BJ (cell line): ENCODE results near the gene KCNG2. TPM values are rescaled to one million over a fixed set of nuclear protein-coding genes. Genes with fewer than 3 reads are reported as not detected.

ENCODE experiments used
- CTCF ChIA-PET: fragments of 350-600 bp; formaldehyde crosslinking; extraction: SDS; loops from one replicate; lab custom pipeline; 2021; ENCODE audit warnings: antibody characterized with exemption, inconsistent platforms; lab: Yijun Ruan, JAX
- POLR2A ChIA-PET: fragments of 300-600 bp; sonication (Branson Sonifier 250); formaldehyde crosslinking; extraction: SDS; loops from one replicate; lab custom pipeline; 2021; ENCODE audit warnings: antibody characterized with exemption; lab: Charles Lee
- DNase-seq: peaks from one replicate; pipeline ENCODE4 v3.0.0-alpha.2; 2011; ENCODE audit warnings: low read depth
- H3K27me3 ChIP-seq: 2 replicates; pipeline ENCODE4 v1.6.0; 2011; ENCODE audit warnings: low read length; ENCODE audit not compliant: control insufficient read depth, insufficient read depth
- H3K36me3 ChIP-seq: 2 replicates; pipeline ENCODE4 v1.5.1; 2011; ENCODE audit warnings: low read length; ENCODE audit not compliant: control insufficient read depth, insufficient read depth
- H3K4me3 ChIP-seq: 2 replicates; pipeline ENCODE4 v1.5.1; 2011; ENCODE audit warnings: low read depth, mild to moderate bottlenecking, control low read depth, low read length
- CTCF ChIP-seq: IDR thresholded peaks from 2 replicates; pipeline ENCODE4 v1.5.1; 2011; ENCODE audit warnings: low read depth, mild to moderate bottlenecking, control low read depth, inconsistent platforms, low read length, moderate library complexity; ENCODE audit not compliant: insufficient read depth
- polyA plus RNA-seq: library from polyadenylated mRNA; depleted of rRNA; stranded (reverse); fragments of >200 nt; gene quantifications from 2 replicates; pipeline ENCODE4 v1.2.3, GENCODE V29; 2011

The KCNG2 gene
- polyA plus RNA-seq, 1 experiment: not detected

GRCh38 chr18:79868811-79869541, 71.2 kb downstream of the KCNG2 start:
- ChIA-PET CTCF (no interaction called here), POLR2A (no interaction called here)
- Histone ChIP-seq H3K4me3 (no peak overlapping the region), H3K36me3 (no peaks in the 10 kb centered on the region), H3K27me3 (no peaks in the 10 kb centered on the region)
- no peak for DNase-seq
- no peak for TF ChIP-seq CTCF

GRCh38 chr18:79869591-79870300, 72.0 kb downstream of the KCNG2 start:
- POLR2A ChIA-PET: no interaction called here
- no peak for DNase-seq
- Histone ChIP-seq H3K27me3 (no peaks in the 10 kb centered on the region), H3K4me3 (no peak overlapping the region), H3K36me3 (no peaks in the 10 kb centered on the region)
- TF ChIP-seq CTCF: no peak
- CTCF ChIA-PET: no interaction called here

GRCh38 chr18:79870301-79871025, 72.7 kb downstream of the KCNG2 start:
- H3K27me3 ChIP-seq: no peaks in the 10 kb centered on the region
- H3K36me3 ChIP-seq: no peaks in the 10 kb centered on the region
- DNase-seq: no peak
- TF ChIP-seq CTCF: no peak
- ChIA-PET POLR2A (no interaction called here), CTCF (no interaction called here)
- no peak overlapping the region for H3K4me3 ChIP-seq

- no peak for TF ChIP-seq CTCF
- H3K36me3 ChIP-seq: no peaks in the 10 kb centered on the region
- CTCF ChIA-PET: no interaction called here
These were observed 73.3 kb downstream of the KCNG2 start for GRCh38 chr18:79871026-79871390.

GRCh38 chr18:79871481-79872091, 73.8 kb downstream of the KCNG2 start:
- CTCF ChIA-PET: no interaction called here
- no peak for DNase-seq
- H3K4me3 ChIP-seq: no peak overlapping the region
- TF ChIP-seq CTCF: no peak
- no peaks in the 10 kb centered on the region for H3K27me3 ChIP-seq
- POLR2A ChIA-PET: no interaction called here
- no peaks in the 10 kb centered on the region for H3K36me3 ChIP-seq

More at GRCh38 chr18:79871026-79871390, 73.3 kb downstream of the KCNG2 start:
- POLR2A ChIA-PET: no interaction called here
- DNase-seq: no peak
- no peaks in the 10 kb centered on the region for H3K27me3 ChIP-seq
- no peak overlapping the region for H3K4me3 ChIP-seq
